LNCAP (cell line): ENCODE measurements around the gene CCDC78.

Source experiments
- CTCF ChIP-seq: fragments of 450-650 bp; IDR thresholded peaks from 2 replicates; pipeline ENCODE4 v1.5.1; 2017; ENCODE audit warnings: mild to moderate bottlenecking

CCDC78 gene

GRCh38 chr16:725463-726187, 618 bp downstream of the CCDC78 start:
- no peak for TF ChIP-seq CTCF

- no peak for TF ChIP-seq CTCF
Measured at GRCh38 chr16:725041-725376, 1.2 kb downstream of the CCDC78 start.

GRCh38 chr16:724188-725040, 1.8 kb downstream of the CCDC78 start:
- no peak for TF ChIP-seq CTCF

- TF ChIP-seq CTCF: no peak
Measured at GRCh38 chr16:723695-724094, 2.5 kb downstream of the CCDC78 start.

GRCh38 chr16:722835-723633, 3.2 kb downstream of the CCDC78 start:
- no peak for TF ChIP-seq CTCF

- TF ChIP-seq CTCF: no peak
Measured at GRCh38 chr16:721765-722540, 4.3 kb downstream of the CCDC78 start.
